WERI-Rb-1 (cell line): ENCODE data around the gene SLC9A1.

ENCODE experiments used
- DNase-seq: peaks from one replicate; pipeline ENCODE4 v3.0.0-alpha.2; 2020
- H3K27ac ChIP-seq: fragments of 250-450 bp; sonication (Bioruptor Pico); 2 replicates; pipeline ENCODE4 v1.5.1; 2020; ENCODE audit warnings: mild to moderate bottlenecking, moderate library complexity
- H3K27me3 ChIP-seq: fragments of 250-450 bp; sonication (Bioruptor Pico); 2 replicates; pipeline ENCODE4 v1.5.1; 2021; ENCODE audit warnings: mild to moderate bottlenecking, low read depth, moderate library complexity; ENCODE audit not compliant: insufficient read depth, severe bottlenecking
- H3K36me3 ChIP-seq: fragments of 250-450 bp; sonication (Bioruptor Pico); 2 replicates; pipeline ENCODE4 v1.5.1; 2020; ENCODE audit warnings: mild to moderate bottlenecking, moderate library complexity
- H3K4me3 ChIP-seq: 2 replicates; pipeline ENCODE4 v1.5.1; 2011; ENCODE audit warnings: low read depth, mild to moderate bottlenecking, control low read depth, low read length
- H3K9me3 ChIP-seq: fragments of 250-450 bp; sonication (Bioruptor Pico); 2 replicates; pipeline ENCODE4 v1.5.1; 2021; ENCODE audit warnings: mild to moderate bottlenecking, moderate library complexity; ENCODE audit not compliant: severe bottlenecking
- CTCF ChIP-seq: IDR thresholded peaks from 2 replicates; pipeline ENCODE4 v1.5.1; 2011; ENCODE audit warnings: low read depth, mild to moderate bottlenecking, control low read depth, inconsistent platforms, low read length

The SLC9A1 gene

GRCh38 chr1:27141266-27142003 lies 13.5 kb downstream of the SLC9A1 start:
- H3K27me3 ChIP-seq = no peaks in the 10 kb centered on the region
- no peaks in the 10 kb centered on the region for H3K36me3 ChIP-seq
- DNase-seq = no peak
- H3K4me3 ChIP-seq = no peak overlapping the region
- TF ChIP-seq CTCF = no peak
- H3K9me3 ChIP-seq = no peaks in the 10 kb centered on the region
- no peak overlapping the region for H3K27ac ChIP-seq

DNA sequence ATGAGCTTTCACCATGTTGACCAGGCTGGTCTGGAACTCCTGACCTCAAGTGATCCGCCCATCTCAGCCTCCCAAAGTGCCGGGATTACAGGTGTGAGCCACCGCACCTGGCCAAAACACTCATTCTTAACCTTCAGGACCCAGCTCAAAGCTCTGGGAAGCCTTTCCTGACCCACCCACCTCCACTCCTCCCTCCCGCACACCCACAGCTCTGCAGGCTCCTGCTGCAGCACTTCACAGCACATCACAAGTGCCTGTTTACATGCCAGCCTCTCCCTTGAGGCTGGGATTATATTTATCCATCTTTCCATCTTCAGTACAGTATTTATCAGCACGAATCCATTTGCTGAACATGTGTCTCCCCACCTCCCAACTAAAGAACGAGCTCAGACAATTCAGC lies 14.9 kb downstream of the SLC9A1 start:
- H3K27ac ChIP-seq = no peak overlapping the region
- no peak overlapping the region for H3K4me3 ChIP-seq
- H3K36me3 ChIP-seq = peaks cover 2% of the 10 kb centered on the region; the same call in 1 of the 2 replicates
- TF ChIP-seq CTCF = no peak
- no peaks in the 10 kb centered on the region for H3K9me3 ChIP-seq
- DNase-seq = no peak
- no peaks in the 10 kb centered on the region for H3K27me3 ChIP-seq

- Histone ChIP-seq H3K36me3 (peaks cover 2% of the 10 kb centered on the region; the same call in 1 of the 2 replicates), H3K4me3 (no peak overlapping the region), H3K9me3 (no peaks in the 10 kb centered on the region), H3K27ac (no peak overlapping the region), H3K27me3 (no peaks in the 10 kb centered on the region)
- no peak for DNase-seq
- TF ChIP-seq CTCF = no peak
Observed at GRCh38 chr1:27138927-27139326, 16.0 kb downstream of the SLC9A1 start.

DNA sequence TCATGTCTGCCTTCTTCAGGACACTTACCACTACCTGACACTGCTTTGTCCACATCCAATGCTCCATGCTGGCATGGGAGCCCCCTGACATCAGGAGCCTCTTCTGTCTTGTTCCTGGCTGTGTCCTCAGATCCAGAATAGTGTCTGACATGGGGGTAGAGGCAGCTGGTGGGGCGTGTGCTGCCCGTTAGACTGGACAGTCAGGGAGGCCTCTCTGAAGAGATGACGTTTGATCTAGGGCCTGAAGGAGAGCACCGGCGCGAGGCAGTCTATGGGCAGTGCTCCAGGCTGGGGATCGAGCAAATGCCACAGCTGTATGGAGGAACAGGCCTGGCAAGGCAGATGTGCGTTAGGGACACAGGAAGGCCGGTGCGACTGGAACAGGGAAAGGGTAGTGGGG lies 16.6 kb downstream of the SLC9A1 start:
- no peaks in the 10 kb centered on the region for H3K27me3 ChIP-seq

DNA sequence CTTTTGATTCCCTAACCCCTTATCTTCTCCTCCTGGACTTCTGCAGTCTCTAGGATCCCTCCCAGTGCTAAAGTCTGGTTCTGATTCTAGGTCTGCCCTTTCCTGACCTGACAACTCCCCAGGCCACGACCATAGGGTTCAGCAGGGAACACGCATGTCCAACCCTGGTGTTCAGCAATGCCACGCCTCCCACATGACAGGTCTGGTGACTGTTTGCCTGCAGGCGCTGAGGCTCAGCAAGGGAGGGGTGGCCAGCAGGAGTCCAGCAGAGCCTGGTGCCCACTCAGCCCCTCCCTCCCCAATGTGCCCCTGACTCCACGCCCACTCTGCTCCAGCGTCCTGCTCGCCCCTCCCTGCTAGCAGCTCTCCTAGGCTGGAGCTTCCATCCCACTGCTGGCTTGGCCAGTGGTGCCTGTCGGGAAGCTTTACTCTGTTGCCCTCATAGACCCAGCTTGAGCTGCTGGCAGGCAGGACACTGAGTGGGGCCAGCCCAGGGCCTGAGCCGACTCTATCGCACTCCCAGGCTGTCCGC lies 17.3 kb downstream of the SLC9A1 start:
- TF ChIP-seq CTCF = no peak
- H3K4me3 ChIP-seq = no peak overlapping the region
- peaks cover 2% of the 10 kb centered on the region; the same call in 1 of the 2 replicates for H3K36me3 ChIP-seq
- DNase-seq = no peak
- H3K27ac ChIP-seq = no peak overlapping the region
- no peaks in the 10 kb centered on the region for H3K27me3 ChIP-seq
- H3K9me3 ChIP-seq = no peaks in the 10 kb centered on the region

More for the DNA sequence above, 16.6 kb downstream of the SLC9A1 start:
- no peak for TF ChIP-seq CTCF
- Histone ChIP-seq H3K36me3 (peaks cover 2% of the 10 kb centered on the region; the same call in 1 of the 2 replicates), H3K27ac (no peak overlapping the region), H3K4me3 (no peak overlapping the region), H3K9me3 (no peaks in the 10 kb centered on the region)
- DNase-seq = no peak
